ENCODE results near the gene MKI67. TPM values are rescaled to one million over a fixed set of nuclear protein-coding genes. Genes with fewer than 3 reads are reported as not detected.

The MKI67 gene
- total RNA-seq, 1 donor from 2014 or later = 140 TPM

DNA sequence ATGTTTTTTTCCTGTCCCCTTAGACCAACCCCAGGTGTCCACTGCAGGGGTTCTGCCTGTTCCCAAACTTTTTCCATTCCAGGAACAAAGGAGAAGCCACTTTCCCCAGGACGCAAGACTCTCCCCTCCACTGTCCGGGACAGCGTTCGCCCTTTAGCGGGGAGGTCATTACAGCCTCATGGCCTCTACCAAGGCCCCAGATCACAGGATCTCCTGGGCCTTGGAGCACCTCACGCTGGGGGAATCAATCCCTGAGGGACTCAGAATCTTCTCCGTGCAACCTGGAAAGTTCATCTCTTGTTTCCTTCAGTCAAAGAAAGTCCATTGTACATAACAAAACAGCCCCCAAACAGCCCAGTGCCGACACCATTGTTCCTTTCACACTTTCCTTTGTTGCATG lies 41.2 kb downstream of the MKI67 start:
- no peak for TF ChIP-seq CTCF (conservative IDR thresholded peaks at IDR 0.05)
- H3K4me1 Mint-ChIP-seq = peaks cover 13% of the 10 kb centered on the region

DNA sequence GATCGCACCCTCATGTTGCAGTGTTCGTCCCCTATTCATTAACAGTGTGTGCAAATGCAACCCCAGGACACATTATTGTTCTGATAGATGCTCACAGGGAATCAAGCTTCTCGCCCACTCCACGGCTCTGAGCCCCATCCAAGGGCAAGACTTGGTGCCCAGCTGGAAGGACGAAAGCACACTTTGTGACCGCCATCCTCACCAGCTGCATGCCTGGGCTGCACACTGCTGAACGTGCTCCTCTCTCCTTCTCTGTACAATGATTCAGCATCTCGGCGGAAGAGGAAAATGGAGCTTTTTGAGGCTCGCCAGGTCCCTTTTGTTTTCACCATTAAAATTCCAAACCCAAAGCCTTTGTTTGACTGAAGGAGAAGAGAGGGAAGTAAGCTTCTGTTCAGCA lies 41.9 kb downstream of the MKI67 start:
- H3K9me3 Mint-ChIP-seq = no peaks in the 10 kb centered on the region
- peaks cover 13% of the 10 kb centered on the region for H3K4me1 Mint-ChIP-seq
- no peak for DNase-seq (ENCODE audit: low read depth, low spot score)

More for the DNA sequence above, 41.2 kb downstream of the MKI67 start:
- no peaks in the 10 kb centered on the region for H3K36me3 Mint-ChIP-seq (ENCODE audit: low read depth)
- H3K9me3 Mint-ChIP-seq = no peaks in the 10 kb centered on the region
- H3K4me3 Mint-ChIP-seq = no peak overlapping the region
- no peak overlapping the region for H3K27ac Mint-ChIP-seq (ENCODE audit: unreplicated experiment)
- no peak for DNase-seq (ENCODE audit: low read depth, low spot score)
- H3K27me3 Mint-ChIP-seq (ENCODE audit: low read depth) = no peaks in the 10 kb centered on the region

GRCh38 chr10:128083191-128083895 lies 42.9 kb downstream of the MKI67 start:
- no peaks in the 10 kb centered on the region for H3K9me3 Mint-ChIP-seq
- peaks cover 13% of the 10 kb centered on the region for H3K4me1 Mint-ChIP-seq
- no peak overlapping the region for H3K27ac Mint-ChIP-seq (ENCODE audit: unreplicated experiment)
- TF ChIP-seq CTCF (conservative IDR thresholded peaks at IDR 0.05) = no peak
- DNase-seq (ENCODE audit: low read depth, low spot score) = no peak
- no peak overlapping the region for H3K4me3 Mint-ChIP-seq
- H3K27me3 Mint-ChIP-seq (ENCODE audit: low read depth) = no peaks in the 10 kb centered on the region
- no peaks in the 10 kb centered on the region for H3K36me3 Mint-ChIP-seq (ENCODE audit: low read depth)

More for the DNA sequence above, 41.9 kb downstream of the MKI67 start:
- H3K27me3 Mint-ChIP-seq (ENCODE audit: low read depth) = no peaks in the 10 kb centered on the region
- H3K4me3 Mint-ChIP-seq = no peak overlapping the region
- no peak for TF ChIP-seq CTCF (conservative IDR thresholded peaks at IDR 0.05)
- H3K36me3 Mint-ChIP-seq (ENCODE audit: low read depth) = no peaks in the 10 kb centered on the region
- no peak overlapping the region for H3K27ac Mint-ChIP-seq (ENCODE audit: unreplicated experiment)

DNA sequence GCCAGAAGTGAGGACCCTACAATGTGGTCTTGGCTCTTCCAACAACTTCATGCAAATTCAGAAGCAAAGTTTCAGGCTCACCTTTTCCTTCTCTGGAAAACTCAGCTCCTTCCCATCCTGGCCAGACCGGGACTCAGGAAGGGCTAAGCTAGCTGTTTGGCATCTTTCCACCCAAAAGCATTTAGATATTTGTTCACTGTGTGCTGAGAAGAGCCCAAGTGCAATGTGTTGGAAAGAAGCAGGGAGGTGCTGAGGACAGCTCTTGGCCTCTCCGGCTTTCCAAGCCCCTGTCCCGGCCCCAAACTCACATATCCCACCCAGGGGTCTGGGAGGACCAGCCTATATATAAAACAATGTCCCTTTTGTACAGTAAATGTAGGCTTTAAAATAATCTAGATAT lies 44.5 kb downstream of the MKI67 start:
- Mint-ChIP-seq H3K27me3 (ENCODE audit: low read depth) (no peaks in the 10 kb centered on the region), H3K4me3 (no peak overlapping the region), H3K9me3 (no peaks in the 10 kb centered on the region), H3K36me3 (ENCODE audit: low read depth) (no peaks in the 10 kb centered on the region), H3K4me1 (peaks cover 13% of the 10 kb centered on the region), H3K27ac (ENCODE audit: unreplicated experiment) (no peak overlapping the region)
- DNase-seq (ENCODE audit: low read depth, low spot score) = no peak
- TF ChIP-seq CTCF (conservative IDR thresholded peaks at IDR 0.05) = no peak

- Mint-ChIP-seq H3K36me3 (ENCODE audit: low read depth) (no peaks in the 10 kb centered on the region), H3K9me3 (no peaks in the 10 kb centered on the region), H3K27me3 (ENCODE audit: low read depth) (no peaks in the 10 kb centered on the region), H3K4me3 (no peak overlapping the region), H3K27ac (ENCODE audit: unreplicated experiment) (no peak overlapping the region), H3K4me1 (peaks cover 13% of the 10 kb centered on the region)
- no peak for TF ChIP-seq CTCF (conservative IDR thresholded peaks at IDR 0.05)
- no peak for DNase-seq (ENCODE audit: low read depth, low spot score)
Measured at GRCh38 chr10:128081222-128081621, 45.0 kb downstream of the MKI67 start.
